Fibroblast of lung (primary cell): ENCODE measurements around the gene RFX8.

ENCODE experiments used
- CTCF ChIP-seq, 2 donors: IDR thresholded peaks in 1 of 2; conservative IDR thresholded peaks in 1 of 2; 1 replicate in 1 of 2; 2 replicates in 1 of 2; pipeline ENCODE4 v1.5.1; 2011 to 2012; ENCODE audit warnings: low read length in 2 of 2, control low read depth in 1 of 2, inconsistent platforms in 1 of 2, low read depth in 1 of 2, mild to moderate bottlenecking in 1 of 2
- EZH2 ChIP-seq: IDR thresholded peaks from 2 replicates; pipeline ENCODE4 v1.5.1; 2012; ENCODE audit warnings: low read length, control low read depth, mild to moderate bottlenecking; ENCODE audit errors: missing control alignments

GRCh38 chr2:101521487-101521886 lies 46.6 kb upstream of the RFX8 start:
- TF ChIP-seq CTCF (conservative IDR thresholded peaks at IDR 0.05 in 1 of 2, IDR thresholded peaks at IDR 0.05 in 1 of 2; ENCODE audit: low read depth in 1 of 2, low read length in 2 of 2), result no peak
- no peak for TF ChIP-seq EZH2
